SK-N-DZ (cell line): ENCODE measurements around the gene SMPD3.

ENCODE experiments used
- DNase-seq: peaks from one replicate; pipeline ENCODE4 v3.0.0-alpha.2; 2015; ENCODE audit warnings: low spot score

SMPD3 gene

DNA sequence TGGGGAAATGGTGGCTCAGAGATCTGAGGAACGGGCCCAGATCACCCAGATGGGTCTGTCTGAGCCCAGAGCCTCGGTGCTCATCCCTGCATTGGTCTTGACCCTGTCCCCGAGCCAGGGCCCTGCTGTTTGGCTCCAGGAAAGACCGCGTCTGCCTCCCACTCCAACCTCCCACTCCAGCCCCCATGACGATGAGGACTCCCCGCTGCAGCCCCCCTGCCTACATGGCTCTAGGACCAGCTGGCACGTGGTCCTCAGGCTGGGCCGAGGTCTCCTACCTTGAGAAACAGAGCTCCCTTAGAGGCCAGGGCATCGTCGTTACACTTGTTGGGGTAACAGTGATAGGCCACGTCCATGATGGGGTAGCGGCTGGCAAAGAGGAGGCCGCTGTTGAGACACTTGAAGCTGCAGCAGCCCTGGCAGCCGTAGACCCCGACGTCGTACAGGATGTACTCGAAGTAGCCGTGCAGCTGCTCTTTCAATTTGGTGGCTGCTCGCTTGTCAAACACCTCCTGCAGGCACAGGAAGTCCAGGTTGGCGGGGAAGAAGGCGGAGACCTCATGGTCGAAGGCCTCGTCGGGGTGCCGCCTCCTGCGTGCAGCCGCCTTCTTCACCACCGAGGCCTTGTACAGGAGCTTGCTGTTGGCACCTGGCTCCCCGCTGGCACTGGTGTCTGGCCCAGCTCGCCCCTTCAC is 77.6 kb downstream of the SMPD3 start:
- no peak for DNase-seq

DNA sequence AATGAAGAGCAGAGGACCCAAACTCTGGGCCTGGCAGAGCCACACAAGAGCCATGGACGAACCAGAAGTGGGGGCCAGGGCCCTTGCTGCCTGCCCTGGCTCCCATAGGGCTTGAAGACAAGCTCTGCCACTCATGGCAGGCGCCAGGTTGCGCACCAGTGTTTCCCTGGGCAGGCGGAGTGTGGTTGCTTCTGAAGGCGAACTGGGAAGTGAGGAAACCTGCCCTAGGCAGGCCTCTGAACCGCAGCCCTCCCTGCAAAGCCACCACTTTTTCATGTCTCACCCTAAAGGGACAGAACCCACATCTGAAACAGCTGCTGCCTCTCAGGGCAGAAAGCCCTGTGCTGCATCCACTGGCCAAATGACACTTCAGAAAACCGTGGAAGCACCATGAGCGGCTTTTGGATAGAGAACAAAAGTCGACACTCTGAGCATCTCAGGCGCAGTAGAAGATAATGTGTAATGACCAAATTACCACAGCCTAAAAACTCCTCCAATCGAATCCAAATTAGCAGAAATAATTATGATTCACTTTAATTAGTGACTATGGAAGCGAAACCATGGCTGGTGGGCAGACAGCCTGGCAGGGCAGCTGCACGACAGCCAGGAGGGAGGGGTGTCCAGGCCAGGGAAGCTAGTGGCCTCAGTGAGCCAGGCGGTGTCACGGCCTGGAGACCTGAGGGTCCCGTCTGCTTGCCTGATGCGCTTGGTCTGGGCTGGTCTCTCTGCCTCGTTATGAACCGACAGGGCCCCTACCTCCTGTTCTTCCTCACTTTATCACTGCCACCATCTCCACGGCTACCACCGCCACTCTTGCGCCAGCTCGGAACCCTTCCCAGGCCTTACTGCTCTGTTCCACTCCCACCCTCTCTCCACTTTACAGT is 78.4 kb downstream of the SMPD3 start:
- DNase-seq: peak; percentile 45

DNA sequence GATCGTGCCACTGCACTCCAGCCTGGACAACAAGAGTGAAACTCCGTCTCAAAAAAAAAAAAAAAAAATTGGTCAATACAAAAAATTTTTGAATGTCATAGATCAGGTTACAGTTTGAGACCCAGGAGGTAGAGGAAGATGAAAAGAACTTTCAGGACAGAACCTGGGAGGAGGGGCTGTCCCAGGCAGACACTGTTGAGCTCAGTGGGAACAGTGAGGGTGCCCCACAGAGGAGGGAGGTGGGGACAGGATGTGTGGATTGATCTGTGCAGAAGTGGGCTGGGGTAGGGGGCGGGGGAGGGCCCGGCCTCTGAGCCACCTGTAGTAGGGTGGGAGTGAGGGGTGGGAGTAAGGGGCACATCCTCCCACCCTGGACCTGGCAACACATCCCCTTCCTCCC is 79.1 kb downstream of the SMPD3 start:
- no peak for DNase-seq

DNA sequence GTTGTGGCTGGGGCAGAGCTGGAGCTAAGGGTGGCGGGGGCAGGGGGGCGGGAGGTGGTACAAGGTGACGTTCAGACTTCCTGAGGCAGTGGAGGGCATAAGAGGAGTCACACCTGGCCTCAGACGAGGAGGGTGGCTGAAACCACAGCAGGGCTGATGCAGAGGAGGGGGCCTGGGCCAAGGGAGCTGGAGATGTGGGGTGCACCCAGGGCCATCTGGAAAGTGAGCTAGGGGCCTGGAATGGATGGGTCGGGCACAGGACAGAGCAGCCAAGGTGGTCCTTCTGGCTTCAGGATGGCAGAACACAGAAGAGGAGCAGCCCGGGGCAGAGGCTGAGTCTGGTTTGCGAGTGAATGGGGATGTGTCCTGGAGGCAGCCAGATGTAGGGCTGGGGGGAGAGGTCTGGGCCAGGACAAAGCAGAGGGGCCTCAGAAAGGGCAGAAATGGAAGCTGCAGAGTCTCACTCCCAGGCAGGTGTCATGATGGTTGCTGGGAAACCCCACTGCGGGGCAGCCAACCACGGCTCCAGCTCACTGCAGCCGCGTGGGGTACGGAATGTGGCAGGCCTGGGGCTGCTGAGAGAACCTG is 79.9 kb downstream of the SMPD3 start:
- no peak for DNase-seq

DNA sequence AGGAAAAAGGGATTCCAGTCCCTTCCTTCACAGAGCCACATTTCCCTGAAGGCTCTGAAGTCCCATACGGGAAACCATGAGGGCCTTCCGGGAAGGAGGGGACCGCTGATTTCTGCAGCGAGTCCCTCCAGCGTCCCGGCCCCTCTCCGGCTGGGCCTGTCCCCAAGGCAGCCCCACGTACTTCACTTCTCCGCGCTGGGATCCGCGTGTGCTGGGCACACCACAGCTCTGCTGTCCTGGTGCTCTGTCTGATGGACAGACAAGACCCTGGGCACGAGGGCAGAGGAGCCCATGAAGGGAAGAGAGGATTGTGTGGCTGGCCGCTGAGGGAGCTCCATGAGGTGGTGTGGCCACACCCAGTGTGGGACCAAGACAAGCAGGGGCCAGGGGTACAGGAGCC is 80.4 kb downstream of the SMPD3 start:
- DNase-seq: no peak

DNA sequence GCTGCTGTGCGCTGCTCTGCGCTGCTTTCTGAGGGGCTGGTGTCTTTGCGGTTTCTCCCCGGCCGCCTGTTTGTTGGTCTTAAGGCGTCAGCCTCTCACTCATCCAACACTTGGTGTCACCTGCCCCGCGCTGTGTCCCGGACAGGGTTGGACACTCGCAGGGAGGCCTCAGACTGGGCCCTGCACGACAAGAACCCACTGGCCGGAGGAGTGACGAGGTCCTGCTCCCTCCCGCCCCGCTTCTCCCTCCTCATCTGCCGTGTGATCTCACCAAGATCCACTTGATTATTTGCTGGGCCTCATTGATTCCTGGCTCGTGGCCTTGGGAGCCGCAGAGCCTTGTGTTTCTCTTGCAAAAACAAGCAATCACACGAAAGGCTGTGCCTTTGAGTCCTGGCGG is 80.9 kb downstream of the SMPD3 start:
- no peak for DNase-seq

DNA sequence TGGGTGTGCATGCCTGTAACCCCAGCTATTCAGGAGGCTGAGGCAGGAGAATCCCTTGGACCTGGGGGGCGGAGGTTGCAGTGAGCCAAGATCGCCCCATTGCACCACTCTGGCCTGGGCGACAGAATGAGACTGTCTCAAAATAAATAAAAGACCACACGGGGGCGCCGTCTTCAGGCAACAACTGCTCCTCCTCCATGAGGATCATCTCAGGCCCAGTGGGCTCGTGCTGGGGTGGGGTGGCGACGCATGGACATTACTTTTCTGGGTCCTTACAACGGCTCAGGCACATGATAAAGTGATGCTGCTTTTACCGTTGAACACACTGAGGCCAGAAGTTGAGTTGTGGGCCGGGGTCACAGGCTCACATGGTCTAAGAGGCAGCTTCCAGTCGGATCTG is 81.3 kb downstream of the SMPD3 start:
- peak; percentile 52 for DNase-seq

DNA sequence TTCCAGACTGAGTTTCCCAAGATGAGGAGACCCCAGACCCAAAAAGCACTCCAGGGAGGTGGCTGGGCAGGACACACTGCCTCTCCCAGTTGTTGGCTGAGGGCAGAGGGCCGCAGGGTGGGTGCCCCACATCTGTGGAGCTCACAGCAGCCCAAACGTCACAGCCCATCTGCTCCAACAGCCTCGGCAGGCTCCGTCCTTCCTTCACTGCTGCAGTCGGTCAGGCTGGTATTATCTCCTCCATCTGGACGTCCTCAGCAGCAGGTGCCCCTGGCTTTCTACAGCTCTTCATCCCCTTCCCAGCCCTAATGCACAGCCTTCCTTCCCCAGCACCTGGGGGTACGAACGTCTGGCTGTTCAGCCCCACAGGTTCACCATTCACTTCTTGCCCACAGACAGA is 82.2 kb downstream of the SMPD3 start:
- peak; percentile 64 for DNase-seq

DNA sequence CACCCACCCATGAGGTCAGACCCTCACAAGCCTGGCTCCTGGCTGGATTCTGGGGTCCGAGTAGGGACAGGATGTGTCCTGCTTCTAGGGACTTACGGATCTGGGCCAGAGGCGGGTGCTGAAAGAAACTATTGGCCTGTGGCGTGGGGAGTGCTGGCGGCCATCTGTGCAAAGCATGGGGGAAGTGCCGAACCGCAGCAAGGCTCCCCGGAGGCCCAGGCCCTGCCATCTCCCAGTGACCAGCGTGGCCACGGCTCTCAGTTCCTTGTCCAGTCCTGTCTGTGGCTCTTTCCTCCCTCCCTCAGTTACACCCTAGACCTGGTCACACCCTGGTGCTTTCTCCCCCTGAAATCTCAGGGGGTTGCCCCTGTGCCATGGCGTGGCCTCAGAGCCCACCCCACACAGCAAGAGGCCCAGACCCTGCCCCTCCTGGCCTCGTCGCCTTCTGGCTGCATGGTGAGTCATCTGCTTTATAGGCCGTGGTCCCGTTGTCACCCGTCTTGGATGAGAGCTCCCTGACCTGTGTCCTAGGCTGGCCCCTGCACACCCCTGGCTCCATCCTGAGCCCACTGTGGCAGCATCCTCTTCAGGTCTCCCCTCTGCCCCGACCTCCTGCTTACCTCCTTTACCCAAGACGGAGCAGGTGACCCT is 83.0 kb downstream of the SMPD3 start:
- no peak for DNase-seq

DNA sequence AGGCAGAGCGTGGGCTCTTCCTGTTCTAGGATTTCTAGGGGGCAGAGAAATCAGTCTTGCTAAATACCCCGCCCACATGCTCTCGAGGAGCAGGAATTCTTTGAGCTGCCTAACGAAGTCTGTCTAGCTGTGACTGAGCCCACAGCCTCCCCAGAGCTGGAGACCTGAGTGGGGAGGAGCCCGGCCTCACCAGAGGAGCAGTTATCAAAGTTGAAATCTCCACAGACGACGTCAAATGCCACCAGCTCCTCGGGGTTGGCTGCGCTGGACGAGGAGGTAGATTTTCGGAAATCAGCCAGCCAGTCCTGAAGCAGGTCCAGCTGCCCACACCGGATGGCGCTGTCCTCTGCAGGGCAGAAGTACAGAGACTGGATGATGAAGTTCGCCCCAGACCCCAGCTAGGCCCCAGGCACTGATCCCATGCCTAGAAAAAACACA is 83.7 kb downstream of the SMPD3 start:
- DNase-seq: no peak

DNA sequence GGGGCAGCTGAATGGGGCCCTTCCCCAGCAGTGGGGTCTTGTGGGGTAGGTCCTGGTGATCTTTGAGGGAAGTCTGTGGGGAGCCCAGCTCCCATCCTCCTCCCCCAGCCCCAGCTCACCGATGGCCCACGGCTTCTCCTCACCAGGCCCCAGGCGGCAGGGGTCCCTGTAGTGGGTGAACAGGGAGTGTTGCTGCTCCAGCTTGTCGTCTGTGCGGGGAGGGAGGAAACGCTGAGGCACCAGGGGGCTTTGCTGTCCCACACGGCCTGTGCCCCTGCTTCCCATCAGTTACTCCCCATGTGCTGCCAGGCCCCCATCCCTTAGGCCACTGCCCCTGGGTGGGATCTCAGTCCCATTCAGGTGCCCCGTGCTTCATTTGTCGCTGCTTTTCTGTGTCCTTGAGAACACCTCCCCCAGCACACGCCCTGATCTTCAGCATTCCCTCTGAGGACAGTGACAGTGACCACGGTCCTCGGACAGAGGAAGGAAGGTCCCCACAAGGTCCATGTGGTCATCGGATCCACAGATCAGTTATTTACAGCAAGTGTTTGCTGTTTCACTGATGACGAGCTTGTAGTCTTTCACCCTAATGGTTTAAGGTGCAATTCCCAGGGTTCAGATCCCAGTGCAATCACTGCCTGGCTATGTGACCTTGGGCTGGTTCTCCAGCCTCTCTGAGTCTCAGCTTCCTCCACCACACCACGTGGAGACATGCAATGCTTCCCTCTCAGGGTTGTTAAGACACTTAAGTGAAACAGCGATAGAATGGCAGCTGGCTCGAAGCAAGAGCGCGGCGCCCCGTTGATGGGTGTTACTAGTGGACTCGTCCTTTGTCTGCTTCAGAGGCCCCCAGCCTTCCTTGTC is 84.4 kb downstream of the SMPD3 start:
- no peak for DNase-seq

DNA sequence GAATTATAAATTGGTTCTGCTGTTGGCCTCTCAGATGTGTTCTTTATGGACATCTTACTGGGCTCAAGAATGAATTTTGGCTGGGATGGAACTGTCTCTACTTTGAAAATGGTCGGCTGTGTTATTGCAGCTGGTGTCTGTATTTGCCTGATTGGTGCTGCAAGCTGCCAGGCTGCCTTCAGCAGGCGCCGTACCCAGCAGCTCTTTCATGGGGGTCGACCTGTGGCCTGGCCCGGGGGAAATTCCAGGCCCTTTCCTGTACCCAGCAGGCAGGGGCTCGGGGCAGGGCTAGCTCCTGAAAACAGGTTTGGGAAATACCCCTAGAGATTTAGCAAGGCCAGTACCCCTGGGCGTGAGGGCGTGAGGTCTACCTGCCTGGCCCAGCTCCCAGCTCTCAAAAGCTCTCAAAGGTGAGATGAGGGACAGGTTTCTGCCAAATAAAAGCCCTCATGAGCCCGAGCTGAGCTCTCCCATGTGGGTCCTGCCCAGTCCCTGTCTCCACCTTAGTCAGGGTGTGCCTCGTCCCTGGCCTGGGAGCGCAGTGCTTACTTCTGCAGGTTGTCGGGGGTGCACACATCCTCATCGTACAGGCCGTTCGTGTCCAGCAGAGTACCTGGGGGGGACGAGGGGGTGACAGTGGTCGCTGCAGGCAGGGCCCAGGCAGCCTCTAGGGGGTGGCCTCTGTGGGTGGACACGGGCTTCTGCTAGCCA is 85.2 kb downstream of the SMPD3 start:
- no peak for DNase-seq

DNA sequence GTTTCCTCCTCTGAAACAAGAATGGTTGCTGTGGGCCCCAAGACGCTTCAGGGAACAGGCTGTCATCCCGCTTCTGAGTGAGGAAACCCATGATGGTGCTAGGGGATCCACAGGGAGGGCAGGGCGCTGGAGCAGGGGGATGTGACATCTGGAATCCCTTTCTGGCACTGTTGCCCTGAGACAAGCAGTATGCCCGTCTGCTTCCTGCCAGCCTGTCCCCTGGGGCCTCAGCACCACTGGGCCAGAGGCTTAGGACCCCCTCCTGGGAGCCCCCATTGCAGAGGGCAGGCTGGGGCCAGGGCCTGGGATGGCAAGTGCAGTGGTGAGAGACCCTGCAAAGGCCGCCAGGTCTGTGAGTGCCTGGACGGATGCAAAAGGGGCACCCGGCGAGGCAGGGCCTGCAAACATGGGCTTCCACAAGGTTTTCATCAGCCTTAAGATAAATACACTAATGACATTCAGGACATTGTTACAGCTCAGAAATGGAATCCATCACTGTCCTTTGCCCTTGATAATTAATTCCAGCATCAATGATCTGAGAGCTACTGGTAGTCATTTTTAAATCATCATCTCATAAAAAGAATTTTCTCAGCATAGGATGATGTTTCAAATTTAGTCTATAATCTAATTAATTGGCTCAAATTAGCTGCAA is 85.9 kb downstream of the SMPD3 start:
- no peak for DNase-seq

DNA sequence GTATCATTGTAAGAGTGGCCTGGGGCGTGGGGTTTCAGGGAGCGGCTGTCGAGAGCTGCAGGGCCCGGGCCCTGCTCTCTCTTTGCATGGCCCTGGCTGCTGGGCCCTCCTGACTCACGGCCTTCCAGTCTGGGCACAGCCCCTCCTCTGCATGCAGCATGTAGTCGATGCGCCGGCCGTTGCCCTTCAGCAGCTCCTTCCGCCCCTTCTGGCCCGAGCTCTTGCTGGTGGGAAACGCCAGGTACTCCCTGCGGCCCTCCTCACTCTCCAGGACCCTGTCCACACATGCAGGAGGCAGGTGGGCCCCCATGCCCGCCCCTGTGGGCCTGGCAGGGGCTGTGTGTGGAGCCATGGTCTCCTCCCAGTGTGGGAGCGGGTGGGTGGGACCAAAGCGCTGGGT is 86.8 kb downstream of the SMPD3 start:
- no peak for DNase-seq

DNA sequence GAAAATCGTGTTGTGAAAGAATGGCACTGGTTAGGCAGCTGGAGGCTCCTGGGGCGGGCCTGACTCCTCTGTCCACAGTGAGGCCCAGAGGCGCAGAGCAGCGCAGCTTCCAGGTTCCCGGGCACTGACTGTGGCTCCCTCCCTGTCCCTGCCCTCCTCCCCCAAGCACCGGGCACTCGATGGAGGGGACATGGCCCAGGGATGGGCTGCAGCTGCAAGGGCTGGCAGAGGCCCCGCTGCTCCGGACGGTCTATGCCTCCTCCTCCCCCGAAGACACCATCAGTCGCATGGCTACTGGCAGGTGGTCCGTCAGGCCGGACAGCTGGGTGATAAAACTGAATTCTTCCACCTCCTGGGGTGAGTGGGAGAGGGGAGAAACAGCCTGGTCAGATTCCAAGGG is 87.4 kb downstream of the SMPD3 start:
- no peak for DNase-seq

DNA sequence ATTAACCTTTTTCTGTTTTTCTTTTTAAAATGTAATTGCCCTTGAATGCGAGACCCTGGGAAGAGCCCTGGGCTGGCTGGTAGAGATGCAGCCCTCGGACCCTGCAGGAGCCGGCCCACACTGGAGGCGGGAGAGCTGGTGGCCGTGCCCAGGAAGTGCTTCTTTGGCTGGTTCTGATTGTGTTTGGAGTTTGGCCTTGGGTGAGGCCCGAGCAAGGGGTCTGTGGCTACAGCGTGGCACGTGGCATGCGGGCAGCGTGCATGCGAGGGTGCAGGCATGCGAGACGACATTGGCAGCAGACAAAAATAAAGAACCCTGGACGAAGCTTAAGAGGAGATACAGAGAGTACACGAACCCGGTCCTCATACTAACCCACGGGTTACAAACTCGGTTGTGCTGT is 87.8 kb downstream of the SMPD3 start:
- DNase-seq: no peak

DNA sequence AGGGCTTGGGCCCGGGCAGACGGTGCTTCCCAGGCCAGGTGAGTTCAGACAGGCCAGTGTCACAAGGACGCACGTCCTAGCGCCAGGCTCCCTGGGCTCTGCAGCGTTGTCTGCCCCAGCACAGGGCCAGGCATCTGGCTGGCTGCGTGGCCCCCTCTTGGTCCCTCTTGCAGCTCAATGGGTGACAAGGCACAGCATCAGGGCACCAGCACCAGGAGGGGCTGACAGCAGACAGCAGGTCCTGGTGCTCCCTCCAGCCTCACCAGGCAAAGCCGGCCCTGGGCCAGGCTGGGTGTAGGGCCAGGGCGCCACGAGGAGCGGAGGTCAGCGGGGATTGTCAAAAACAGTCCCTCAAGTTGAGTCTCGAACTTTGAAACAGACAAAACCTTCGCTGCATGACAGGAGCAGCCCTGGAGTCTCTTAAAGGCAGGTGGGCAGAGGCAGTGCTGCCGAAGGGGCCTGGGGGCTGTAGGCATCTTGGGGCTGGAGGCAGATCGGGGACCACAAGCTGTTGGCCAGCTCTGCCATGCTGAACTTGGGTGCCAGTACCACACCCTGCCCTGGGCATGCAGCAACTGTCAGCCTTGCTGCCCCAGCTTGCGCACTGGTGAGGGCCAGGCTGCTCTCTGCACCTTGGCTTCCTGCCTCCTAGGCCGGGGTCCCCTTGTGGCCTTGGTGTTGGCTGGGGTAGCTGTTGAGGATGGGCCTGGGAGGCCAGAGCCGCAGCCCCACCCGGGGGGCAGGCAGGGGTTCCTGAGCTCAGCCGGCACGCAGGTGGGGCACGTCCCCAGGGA is 88.7 kb downstream of the SMPD3 start:
- DNase-seq: no peak

DNA sequence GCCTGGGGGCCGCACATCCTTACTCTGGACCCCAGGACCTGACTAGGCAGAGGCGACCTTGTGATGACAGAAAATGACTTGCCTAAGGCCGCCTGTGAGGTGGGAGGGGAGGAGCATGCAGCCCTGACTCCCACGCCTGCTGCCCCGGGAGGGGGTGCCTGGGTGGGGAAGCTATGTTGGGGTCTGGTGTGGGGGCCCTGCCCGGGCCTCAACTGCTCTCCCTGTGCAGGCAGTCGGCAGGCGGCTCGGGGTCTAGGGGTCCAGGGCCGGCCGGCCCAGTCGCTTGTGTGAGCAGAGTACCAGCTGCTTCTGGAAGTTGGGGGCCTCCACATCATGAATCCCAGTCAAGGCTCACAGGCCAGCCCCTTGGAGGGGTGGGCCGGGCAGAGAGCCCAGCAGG is 89.4 kb downstream of the SMPD3 start:
- DNase-seq: no peak

DNA sequence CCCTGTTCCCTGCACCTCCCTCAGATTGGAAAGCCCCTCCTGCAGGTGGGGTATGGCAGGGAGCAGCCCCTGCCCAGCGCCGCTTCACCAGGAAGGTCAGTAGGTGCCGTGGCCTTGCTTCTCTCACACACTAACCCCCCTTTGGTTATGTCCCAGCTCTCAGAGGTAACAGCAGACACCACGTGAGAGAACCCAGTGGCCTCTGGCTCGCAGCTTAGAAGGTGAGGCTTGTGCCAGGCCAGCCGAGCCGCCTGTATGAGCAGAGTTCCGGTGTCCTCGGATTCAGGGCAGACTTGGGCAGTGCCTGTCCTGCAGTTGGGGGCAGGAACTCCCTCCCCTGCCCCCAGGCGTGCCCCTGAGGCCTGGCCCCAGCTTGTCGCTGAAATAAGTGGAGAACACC is 90.4 kb downstream of the SMPD3 start:
- DNase-seq: no peak
